CD14-positive monocyte (primary cell): ENCODE measurements around the gene ARID1B. TPM values are rescaled to one million over a fixed set of nuclear protein-coding genes. Genes with fewer than 3 reads are reported as not detected.
A peak's percentile ranks its signal among the peaks of the same experiment; 100 is the strongest.

ENCODE experiments used
- DNase-seq, 3 donors: peaks; one replicate each; pipeline ENCODE4 v3.0.0-alpha.2; 2011 to 2022
- H2AFZ ChIP-seq: 2 replicates; pipeline ENCODE4 v1.6.0; 2012; ENCODE audit warnings: mild to moderate bottlenecking, low read depth, low read length, inconsistent platforms; ENCODE audit not compliant: insufficient read depth, poor library complexity, severe bottlenecking
- H3K27ac ChIP-seq, 2 donors: 1 replicate in 1 of 2; 2 replicates in 1 of 2; pipeline ENCODE4 v1.5.1; 2012 to 2013; ENCODE audit warnings: low read length in 2 of 2, control low read depth in 1 of 2, inconsistent platforms in 1 of 2, low read depth in 1 of 2, mild to moderate bottlenecking in 1 of 2
- H3K27me3 ChIP-seq, 2 donors: one replicate each; pipeline versions ENCODE4 v1.6.0 to v1.6.1; 2011 to 2013; ENCODE audit warnings: low read length in 2 of 2; ENCODE audit not compliant: control insufficient read depth in 2 of 2, insufficient read depth in 2 of 2
- H3K36me3 ChIP-seq, 2 donors: replicated peaks in 1 of 2; 1 replicate in 1 of 2; 2 replicates in 1 of 2; pipeline versions ENCODE4 v1.5.1 to v1.6.1; 2012 to 2013; ENCODE audit warnings: low read length in 2 of 2, control low read depth in 1 of 2, inconsistent platforms in 1 of 2, mild to moderate bottlenecking in 1 of 2; ENCODE audit not compliant: insufficient read depth in 2 of 2, control insufficient read depth in 1 of 2
- H3K4me1 ChIP-seq, 2 donors: 1 replicate in 1 of 2; 2 replicates in 1 of 2; pipeline versions ENCODE4 v1.5.1 to v1.6.1; 2012 to 2013; ENCODE audit warnings: low read length in 2 of 2, control low read depth in 1 of 2, inconsistent platforms in 1 of 2, mild to moderate bottlenecking in 1 of 2, moderate library complexity in 1 of 2; ENCODE audit not compliant: insufficient read depth in 2 of 2, control insufficient read depth in 1 of 2
- H3K4me2 ChIP-seq: replicated peaks from 2 replicates; pipeline ENCODE3; 2012; ENCODE audit warnings: low read length, moderate library complexity, mild to moderate bottlenecking; ENCODE audit not compliant: poor library complexity, severe bottlenecking; ENCODE audit errors: extremely low read depth
- H3K4me3 ChIP-seq, 3 experiments: fragments of 200-600 bp in 1 of 3; sonication (generic) in 1 of 3; replicated peaks in 1 of 3; 1 replicate in 2 of 3; 2 replicates in 1 of 3; pipeline ENCODE4 v1.5.1; 2011 to 2013; ENCODE audit warnings: low read length in 3 of 3, mild to moderate bottlenecking in 3 of 3, control low read depth in 2 of 3, low read depth in 2 of 3, inconsistent platforms in 1 of 3, moderate library complexity in 1 of 3
- H3K79me2 ChIP-seq: 2 replicates; pipeline ENCODE4 v1.6.0; 2012; ENCODE audit warnings: mild to moderate bottlenecking, control low read depth, inconsistent platforms, low read length, moderate library complexity; ENCODE audit not compliant: insufficient read depth
- H3K9ac ChIP-seq: 2 replicates; pipeline ENCODE4 v1.6.0; 2017; ENCODE audit warnings: low read length, mild to moderate bottlenecking; ENCODE audit not compliant: insufficient read depth, poor library complexity, severe bottlenecking
- H3K9me3 ChIP-seq, 2 donors: replicated peaks in 1 of 2; 1 replicate in 1 of 2; 2 replicates in 1 of 2; pipeline versions ENCODE4 v1.5.1 to v1.6.1; 2012 to 2013; ENCODE audit warnings: low read length in 2 of 2, control low read depth in 1 of 2; ENCODE audit not compliant: control insufficient read depth in 1 of 2, insufficient read depth in 1 of 2
- H4K20me1 ChIP-seq: 2 replicates; pipeline ENCODE4 v1.6.0; 2012; ENCODE audit warnings: mild to moderate bottlenecking, low read length, control low read depth, moderate library complexity; ENCODE audit not compliant: insufficient read depth
- H3K27ac Mint-ChIP-seq, 7 donors: one replicate each; pipeline ENCODE4 v1.8.0; 2020; ENCODE audit warnings: mild to moderate bottlenecking in 7 of 7, mixed read lengths in 7 of 7, moderate library complexity in 6 of 7, inconsistent platforms in 2 of 7
- H3K27me3 Mint-ChIP-seq, 3 donors: one replicate each; pipeline ENCODE4 v1.8.0; 2021 to 2022; ENCODE audit warnings: low read depth in 3 of 3, mild to moderate bottlenecking in 3 of 3, mixed read lengths in 3 of 3, moderate library complexity in 3 of 3, inconsistent platforms in 1 of 3
- H3K36me3 Mint-ChIP-seq, 2 donors: one replicate each; pipeline ENCODE4 v1.8.0; 2020; ENCODE audit warnings: mixed read lengths in 2 of 2, inconsistent platforms in 1 of 2, mild to moderate bottlenecking in 1 of 2
- H3K4me1 Mint-ChIP-seq: one replicate; pipeline ENCODE4 v1.8.0; 2020; ENCODE audit warnings: mild to moderate bottlenecking, mixed read lengths
- H3K4me3 Mint-ChIP-seq, 2 donors: one replicate each; pipeline ENCODE4 v1.8.0; 2020; ENCODE audit warnings: mild to moderate bottlenecking in 2 of 2, mixed read lengths in 2 of 2, moderate library complexity in 1 of 2
- H3K9me3 Mint-ChIP-seq, 7 donors: one replicate each; pipeline ENCODE4 v1.8.0; 2020 to 2022; ENCODE audit warnings: mixed read lengths in 7 of 7, mild to moderate bottlenecking in 6 of 7, moderate library complexity in 6 of 7, inconsistent platforms in 2 of 7
- CTCF ChIP-seq: fragments of 200-600 bp; IDR thresholded peaks from one replicate; pipeline ENCODE4 v1.8.0; 2022; ENCODE audit warnings: antibody characterized with exemption, mild to moderate bottlenecking
- WGBS: methylation state at CpG from one replicate; pipeline ENCODE4 v1.1.5; 2013; ENCODE audit warnings: missing lambda C conversion rate; ENCODE audit not compliant: insufficient coverage; 5-methylcytosine and 5-hydroxymethylcytosine counted together
- intact Hi-C, 2 donors: fragments of 100-400 bp; cut with micrococcal nuclease; formaldehyde crosslinking; loops; one replicate each; pipeline versions ENCODE4 v1.15.0 to v1.15.1; 2023
- polyA plus RNA-seq, 3 donors: library from polyadenylated mRNA; depleted of rRNA in 1 of 3; unstranded in 2 of 3; stranded (reverse) in 1 of 3; fragments of 300-500 nt in 2 of 3; fragments of >200 nt in 1 of 3; fragmentation: Illumina TruSeq in 2 of 3; gene quantifications; 1 replicate in 2 of 3; 2 replicates in 1 of 3; pipeline ENCODE4 v1.2.3, GENCODE V29; 2012 to 2021

The ARID1B gene
- polyA plus RNA-seq, 3 donors: 3.2 to 22.1 (median 3.8) TPM

- Histone ChIP-seq H3K4me1 (peaks cover 21 to 40% of the 10 kb centered on the region in 2 donors), H4K20me1 (peaks cover 6% of the 10 kb centered on the region), H3K36me3 (no peaks in the 10 kb centered on the region), H3K27me3 (peaks cover 17 to 18% of the 10 kb centered on the region in 2 donors), H3K4me2 (peak overlapping the region; percentile 91), H3K79me2 (peaks cover 38% of the 10 kb centered on the region), H3K4me3 (peak overlapping the region; percentile 72 to 95 (median 73)), H3K9me3 (no peaks in the 10 kb centered on the region), H2AFZ (peak overlapping the region; percentile 85), H3K9ac (peak overlapping the region; percentile 77), H3K27ac (peak overlapping the region; percentile 80 to 87)
- Mint-ChIP-seq H3K27me3 (peaks cover 20 to 27% (median 22%) of the 10 kb centered on the region in 3 donors), H3K4me3 (peak overlapping the region; percentile 92 to 93), H3K9me3 (no peaks in the 10 kb centered on the region), H3K36me3 (no peaks in the 10 kb centered on the region), H3K4me1 (peaks cover 37% of the 10 kb centered on the region), H3K27ac (peak overlapping the region; percentile 76 to 93 (median 87))
- no peak for TF ChIP-seq CTCF
- 0% methylated on average over 1 of the region's 8 CpGs for WGBS
- intact Hi-C loops: loop anchor here in 1 of 2 donors (10.0 kb wide), 1 partner anchor 52 kb away; no protein-coding TSS in a partner anchor
- no peak for DNase-seq
Observed at GRCh38 chr6:156776470-156776839, 723 bp upstream of the ARID1B start.

- H2AFZ ChIP-seq: peak overlapping the region; percentile 87
- no peaks in the 10 kb centered on the region for H3K36me3 Mint-ChIP-seq
Observed at GRCh38 chr6:156777577-156778453, 637 bp downstream of the ARID1B start.

More at GRCh38 chr6:156777577-156778453, 637 bp downstream of the ARID1B start:
- H3K4me1 Mint-ChIP-seq: peaks cover 42% of the 10 kb centered on the region
- H3K27me3 Mint-ChIP-seq: peaks cover 17 to 23% (median 20%) of the 10 kb centered on the region in 3 donors
- peak overlapping the region; percentile 91 for H3K4me2 ChIP-seq
- peak overlapping the region; percentile 83 to 96 (median 92) for H3K27ac Mint-ChIP-seq
- H3K27ac ChIP-seq: peak overlapping the region; percentile 83 to 87
- peaks cover 8% of the 10 kb centered on the region for H4K20me1 ChIP-seq
- no peaks in the 10 kb centered on the region for H3K9me3 ChIP-seq
- WGBS: under 1% methylated on average over 94 of the region's 113 CpGs
- peak overlapping the region; percentile 76 to 95 (median 90) for H3K4me3 ChIP-seq
- intact Hi-C loops: loop anchor here (1.0 to 10.0 kb wide), 2 partner anchors 53 to 91 kb away; no protein-coding TSS in a partner anchor
- H3K4me1 ChIP-seq: peaks cover 29 to 49% of the 10 kb centered on the region in 2 donors
- TF ChIP-seq CTCF: no peak
- H3K4me3 Mint-ChIP-seq: peak overlapping the region; percentile 86 to 88
- DNase-seq: peak in 2 of 3 donors; percentile 23 to 47
- peak overlapping the region; percentile 79 for H3K9ac ChIP-seq
- H3K9me3 Mint-ChIP-seq: no peaks in the 10 kb centered on the region
- peaks cover 17 to 18% of the 10 kb centered on the region in 2 donors for H3K27me3 ChIP-seq
- peaks cover 51% of the 10 kb centered on the region for H3K79me2 ChIP-seq
- H3K36me3 ChIP-seq: no peaks in the 10 kb centered on the region
